DMS53 (cell line): ENCODE data around the gene DNAJB4.
"Not testable (repeated sequence)": the region's sequence is repeated elsewhere in the genome, so short reads cannot be mapped to it uniquely, and the experiment has no call there.

ENCODE experiments used
- DNase-seq: peaks from one replicate; lab custom pipeline; 2025; lab: John Stamatoyannopoulos, UW

The DNAJB4 gene

GRCh38 chr1:78004719-78005447 is at the start of gene DNAJB4:
TSS of gene DNAJB4 (plus strand) at chr1:78004939. CDS start at chr1:78005111, 172 bp downstream.
- peak; percentile 98 for DNase-seq

GRCh38 chr1:77955709-77956108 is 49.0 kb upstream of the DNAJB4 start:
- no peak for DNase-seq

GRCh38 chr1:77956464-77956863 is 48.3 kb upstream of the DNAJB4 start:
- no peak for DNase-seq

GRCh38 chr1:77958391-77958790 is 46.3 kb upstream of the DNAJB4 start:
- no peak for DNase-seq

GRCh38 chr1:77958850-77959249 is 45.9 kb upstream of the DNAJB4 start:
- no peak for DNase-seq

- no peak for DNase-seq
These were observed 43.3 kb upstream of the DNAJB4 start for GRCh38 chr1:77961392-77961791.

GRCh38 chr1:77966291-77966690 is 38.4 kb upstream of the DNAJB4 start:
- no peak for DNase-seq

- peak; percentile 17 for DNase-seq
These were observed 34.5 kb upstream of the DNAJB4 start for GRCh38 chr1:77970192-77970591.

- DNase-seq = no peak
These were observed 32.7 kb upstream of the DNAJB4 start for GRCh38 chr1:77972080-77972479.

GRCh38 chr1:77975386-77975785 is 29.4 kb upstream of the DNAJB4 start:
- DNase-seq = no peak

GRCh38 chr1:77975907-77976306 is 28.8 kb upstream of the DNAJB4 start:
- DNase-seq = no peak

- no peak for DNase-seq
These were observed 28.2 kb upstream of the DNAJB4 start for GRCh38 chr1:77976433-77977076.

GRCh38 chr1:77977989-77978292 is 26.8 kb upstream of the DNAJB4 start:
- DNase-seq = no peak

- DNase-seq = peak; percentile 96
These were observed 26.3 kb upstream of the DNAJB4 start for GRCh38 chr1:77978293-77978968.

- DNase-seq = peak; percentile 100
These were observed 25.5 kb upstream of the DNAJB4 start, which contains the start of gene FUBP1 for GRCh38 chr1:77978969-77979876. TSS of gene FUBP1 (minus strand) at chr1:77979072. CDS start at chr1:77979004, 68 bp downstream.

- not testable (repeated sequence) for DNase-seq
These were observed 21.3 kb upstream of the DNAJB4 start for GRCh38 chr1:77983352-77983996.

GRCh38 chr1:77983997-77984355 is 20.8 kb upstream of the DNAJB4 start:
- DNase-seq = no peak

GRCh38 chr1:77984629-77985028 is 20.1 kb upstream of the DNAJB4 start:
- DNase-seq = no peak

GRCh38 chr1:77986810-77987209 is 17.9 kb upstream of the DNAJB4 start:
- DNase-seq = no peak

GRCh38 chr1:77987919-77988318 is 16.8 kb upstream of the DNAJB4 start:
- no peak for DNase-seq

- DNase-seq = no peak
These were observed 15.0 kb upstream of the DNAJB4 start for GRCh38 chr1:77989744-77990143.
